Prostate gland (tissue), 2 donors: ENCODE measurements around the gene CASP8.

Experiments
- CTCF ChIP-seq, 4 experiments: fragments of 200-600 bp in 2 of 4; fragments of 450-650 bp in 2 of 4; sonication (generic) in 2 of 4; IDR thresholded peaks; 1 replicate in 3 of 4; 2 replicates in 1 of 4; pipeline ENCODE4 v1.5.1; 2016 to 2019; ENCODE audit warnings: antibody characterized with exemption in 4 of 4, mild to moderate bottlenecking in 2 of 4, moderate library complexity in 2 of 4
- POLR2A ChIP-seq: fragments of 450-650 bp; IDR thresholded peaks from one replicate; pipeline ENCODE4 v1.6.1; 2016; ENCODE audit warnings: antibody characterized with exemption, mild to moderate bottlenecking
- POLR2AphosphoS5 ChIP-seq: sonication (generic); formaldehyde crosslinking; IDR thresholded peaks from one replicate; pipeline ENCODE4 v1.6.1; 2017; ENCODE audit warnings: antibody characterized with exemption

- TF ChIP-seq CTCF (IDR thresholded peaks at IDR 0.05) (no peak), POLR2A (no peak), POLR2AphosphoS5 (no peak)
These were observed 15.7 kb downstream of the CASP8 start for GRCh38 chr2:201275990-201276389.
